HPDE6-E6E7 (cell line): ENCODE data around the gene CLCNKB.
"Not testable (repeated sequence)": the region's sequence is repeated elsewhere in the genome, so short reads cannot be mapped to it uniquely, and the experiment has no call there.

Experiments
- DNase-seq: peaks from one replicate; pipeline ENCODE4 v3.0.0; 2011; ENCODE audit warnings: missing footprints; ENCODE audit errors: extremely low spot score

The CLCNKB gene

DNA sequence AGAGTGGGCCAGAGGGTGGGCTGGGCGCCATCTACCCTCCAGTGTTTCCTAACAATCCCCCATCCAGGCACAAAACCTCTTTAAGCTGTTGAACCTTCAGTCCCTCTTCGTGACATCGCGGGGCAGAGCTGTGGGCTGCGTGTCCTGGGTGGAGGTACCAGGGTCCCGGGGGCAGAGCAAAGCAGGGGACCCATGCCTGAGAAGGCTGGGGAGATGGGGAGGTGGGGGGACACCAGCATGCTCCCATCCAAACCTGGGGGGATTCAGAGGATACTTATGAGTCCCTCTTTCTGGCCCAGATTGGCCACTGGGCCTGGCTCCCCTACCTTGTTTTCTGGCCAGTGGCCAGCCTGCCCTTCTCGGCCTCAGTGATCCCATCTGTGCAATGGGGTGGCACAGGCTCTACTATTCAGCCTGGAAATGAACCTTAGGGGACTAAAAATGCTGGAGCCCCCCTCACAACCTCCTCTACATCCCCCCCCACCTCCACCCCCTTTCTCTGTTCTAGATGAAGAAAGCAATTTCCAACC lies 10.4 kb upstream of the CLCNKB start:
- DNase-seq, result not testable (repeated sequence)

DNA sequence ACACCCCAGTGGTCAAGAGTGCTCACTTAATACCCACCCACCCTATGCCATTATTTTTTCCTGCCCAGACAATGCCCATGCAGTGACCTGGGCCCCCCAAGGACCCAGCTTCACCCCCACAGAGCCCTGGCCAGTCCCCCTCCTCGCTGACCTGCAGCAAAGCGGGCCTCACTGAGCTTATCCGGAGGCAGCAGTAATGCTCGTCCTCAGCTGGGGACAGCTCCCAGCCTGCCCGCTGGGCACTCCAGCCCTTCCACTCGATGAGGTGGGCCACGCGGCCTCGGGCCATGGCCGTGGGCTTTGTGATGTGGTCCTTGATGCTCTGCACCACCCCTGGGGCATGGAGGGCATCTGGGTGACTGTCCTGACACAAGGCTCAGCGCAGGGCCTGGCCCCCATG lies 7.1 kb upstream of the CLCNKB start:
- DNase-seq, result not testable (repeated sequence)

DNA sequence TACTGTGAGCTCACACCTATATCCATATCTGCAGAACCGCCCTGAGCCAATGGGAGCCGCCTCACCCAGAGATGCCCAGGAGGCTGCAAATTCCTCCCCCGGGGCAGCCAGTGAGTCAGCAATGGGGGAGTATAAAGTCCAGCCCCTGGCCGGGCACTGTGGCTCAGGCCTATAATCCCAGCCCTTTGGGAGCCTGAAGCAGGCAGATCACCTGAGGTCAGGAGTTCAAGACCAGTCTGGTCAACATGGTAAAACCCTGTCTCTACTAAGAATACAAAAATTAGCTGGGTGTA lies 5.0 kb upstream of the CLCNKB start:
- DNase-seq, result peak; percentile 46

DNA sequence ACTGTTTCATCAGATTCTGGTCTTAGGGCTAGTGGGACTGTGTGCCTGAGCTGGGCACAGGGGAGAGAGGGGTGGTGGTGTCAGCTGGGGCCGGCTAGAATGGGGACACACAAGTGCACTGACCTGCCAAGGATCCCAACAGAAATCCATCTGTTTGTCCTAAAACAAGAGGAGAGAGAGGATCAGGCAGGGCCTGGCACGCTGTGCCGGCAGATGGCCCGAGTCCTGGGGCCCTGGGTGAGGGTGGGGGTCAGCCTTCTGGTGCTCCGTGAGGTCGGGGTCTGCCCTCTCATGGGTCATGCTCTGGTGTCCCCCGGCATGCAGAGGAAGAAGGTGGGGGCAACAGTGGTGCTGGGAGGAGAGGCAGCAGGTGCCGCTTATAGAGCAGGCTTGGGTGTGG lies 3.7 kb upstream of the CLCNKB start:
- not testable (repeated sequence) for DNase-seq

DNA sequence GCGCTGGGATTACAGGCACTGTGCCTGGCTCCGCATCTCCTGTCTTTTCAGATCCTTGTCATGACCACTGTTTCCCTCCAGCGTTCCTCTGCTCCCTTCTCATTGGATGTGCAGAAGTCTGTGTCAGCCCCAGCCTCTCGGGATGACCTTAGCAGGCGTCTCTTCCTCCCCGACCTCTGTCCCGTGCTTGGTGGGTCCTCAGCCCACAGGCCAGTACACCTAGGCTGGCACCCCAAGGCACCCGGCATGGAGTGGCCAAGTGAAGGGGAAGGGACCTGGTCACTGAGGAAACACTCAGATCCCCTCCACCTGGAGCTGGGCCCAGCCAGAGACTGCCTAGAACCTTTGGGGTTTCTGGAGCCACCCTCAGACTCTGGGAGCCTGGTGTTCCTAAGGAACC lies 2.4 kb upstream of the CLCNKB start:
- DNase-seq, result no peak

DNA sequence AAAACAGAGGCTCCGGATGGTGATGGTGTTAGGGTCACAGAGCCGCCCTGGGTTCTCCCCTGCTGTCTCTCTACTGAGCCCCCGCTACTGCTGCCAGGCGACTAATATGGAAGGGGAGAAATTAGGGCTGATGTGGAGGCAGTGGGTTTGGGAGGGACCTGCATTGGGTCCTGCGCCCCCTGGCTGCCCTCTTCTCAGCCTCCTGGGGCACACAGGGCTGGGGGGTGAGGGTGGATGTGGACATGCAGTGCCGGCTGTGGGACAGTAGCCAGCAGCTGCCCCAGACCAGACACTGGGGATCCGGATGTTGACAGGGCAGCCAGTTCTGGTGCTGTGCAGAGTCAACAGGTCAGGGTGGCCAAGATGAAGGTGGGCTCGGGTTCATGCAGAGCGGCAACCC lies 1.5 kb upstream of the CLCNKB start:
- no peak for DNase-seq

DNA sequence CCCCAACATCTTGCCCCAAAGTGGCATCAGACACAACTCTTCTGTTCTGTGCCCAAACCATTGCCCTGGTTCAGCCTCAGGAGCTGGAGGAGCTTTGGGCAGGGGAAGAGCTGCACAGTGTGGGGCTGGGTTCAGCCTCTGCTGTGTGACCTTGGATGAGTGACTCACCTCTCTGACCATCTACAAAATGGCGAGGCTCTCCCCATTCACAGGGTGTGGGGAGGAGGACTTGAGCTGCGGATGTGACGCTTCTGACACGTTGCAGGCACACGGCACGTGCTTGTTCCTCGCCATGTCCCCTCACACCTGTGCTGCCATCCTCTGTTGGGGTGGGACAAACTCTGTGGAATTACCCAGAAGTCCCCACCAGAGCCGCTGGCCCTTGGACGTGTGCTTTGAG lies 928 bp upstream of the CLCNKB start:
- DNase-seq, result not testable (repeated sequence)

DNA sequence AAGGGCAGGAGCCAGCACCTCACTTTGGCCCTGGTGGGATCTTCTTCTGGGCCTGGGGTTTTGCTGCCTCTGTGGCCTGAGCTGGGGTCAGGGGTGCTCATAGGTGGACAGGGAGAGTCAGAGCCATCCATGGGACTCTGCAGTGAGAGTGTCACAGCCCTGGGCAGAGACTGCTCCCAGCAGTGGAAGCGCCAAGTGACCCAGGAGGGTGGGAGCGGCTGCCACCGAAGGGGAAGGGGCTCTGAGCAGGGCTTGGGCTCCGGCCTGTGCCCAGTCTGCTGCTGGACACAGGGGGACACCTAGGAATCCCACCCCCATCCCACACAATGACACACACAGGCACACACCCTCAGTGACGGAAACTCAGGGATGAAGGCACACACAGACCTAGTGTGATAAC lies 368 bp downstream of the CLCNKB start:
- DNase-seq, result no peak

DNA sequence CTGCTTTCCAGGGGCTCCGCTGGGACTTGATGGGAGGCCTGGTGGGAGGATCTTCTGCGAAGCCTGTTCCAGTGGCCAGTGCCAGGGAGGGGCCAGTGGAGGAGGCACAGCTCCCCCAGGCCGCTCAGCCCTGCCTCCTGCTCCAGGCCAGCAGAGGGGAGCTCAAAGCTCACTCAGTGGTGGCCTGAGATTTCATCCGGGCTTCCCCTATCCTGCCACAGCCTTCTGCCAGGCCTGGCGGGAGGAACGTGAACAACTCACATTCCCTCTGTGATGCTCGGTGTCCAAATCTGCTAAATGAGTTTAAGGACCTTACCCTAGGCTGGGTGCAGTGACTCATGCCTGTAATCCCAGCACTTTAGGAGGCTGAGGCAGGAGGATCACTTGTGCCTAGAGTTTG lies 3.3 kb downstream of the CLCNKB start:
- DNase-seq, result no peak

DNA sequence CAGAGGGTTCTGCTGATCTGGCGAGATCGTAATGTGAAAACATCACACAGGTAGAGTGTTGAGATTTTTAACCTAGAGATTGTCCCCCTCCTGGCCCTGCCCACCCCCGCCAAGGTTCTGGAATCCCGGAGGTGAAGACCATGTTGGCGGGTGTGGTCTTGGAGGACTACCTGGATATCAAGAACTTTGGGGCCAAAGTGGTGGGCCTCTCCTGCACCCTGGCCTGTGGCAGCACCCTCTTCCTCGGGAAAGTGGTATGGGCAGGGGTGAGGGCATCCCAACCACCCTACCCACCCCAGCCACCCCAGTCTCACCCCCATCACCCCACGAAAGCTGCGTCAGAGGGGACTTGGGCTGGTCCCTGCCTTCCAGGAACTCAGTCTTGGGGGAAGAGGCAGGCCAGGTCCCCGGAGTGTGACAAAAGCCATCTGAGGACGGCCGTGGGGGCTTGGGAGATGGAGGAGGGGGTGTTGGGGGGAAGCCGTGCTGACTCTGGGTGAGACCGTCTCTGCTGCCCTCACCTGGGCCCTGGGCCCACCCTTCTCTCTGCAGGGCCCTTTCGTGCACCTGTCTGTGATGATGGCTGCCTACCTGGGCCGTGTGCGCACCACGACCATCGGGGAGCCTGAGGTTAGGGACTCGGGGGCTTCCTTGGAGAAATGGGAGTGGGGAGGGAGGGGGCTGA lies 4.4 kb downstream of the CLCNKB start:
- no peak for DNase-seq

DNA sequence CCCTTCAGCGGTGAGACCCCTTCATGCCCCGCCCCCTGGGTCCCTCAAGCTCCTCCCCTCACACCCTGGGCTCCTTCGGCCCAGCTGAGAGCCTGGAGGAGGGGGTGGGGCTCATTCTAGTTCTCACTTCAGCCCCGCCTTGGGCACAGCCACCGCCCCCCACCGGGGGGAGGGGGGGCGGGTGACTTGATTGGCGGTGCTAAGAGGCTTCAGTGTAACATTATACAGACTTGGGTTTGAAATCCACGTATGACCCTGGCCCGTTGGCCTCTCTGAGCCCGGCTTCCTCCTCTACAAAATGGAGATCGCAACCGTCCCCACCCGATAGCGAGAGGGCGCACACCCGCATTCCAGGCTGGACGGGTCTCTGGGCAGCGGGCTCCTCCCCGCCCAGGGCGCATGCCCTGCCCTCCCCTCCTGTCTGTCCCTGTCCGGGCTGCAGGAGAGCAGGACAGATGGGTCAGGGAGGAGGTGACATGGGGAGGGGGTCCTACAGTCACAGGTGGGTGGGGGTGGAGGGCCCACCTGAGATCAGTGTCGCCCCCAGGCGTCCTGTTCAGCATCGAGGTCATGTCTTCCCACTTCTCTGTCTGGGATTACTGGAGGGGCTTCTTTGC lies 5.1 kb downstream of the CLCNKB start:
- DNase-seq, result no peak

DNA sequence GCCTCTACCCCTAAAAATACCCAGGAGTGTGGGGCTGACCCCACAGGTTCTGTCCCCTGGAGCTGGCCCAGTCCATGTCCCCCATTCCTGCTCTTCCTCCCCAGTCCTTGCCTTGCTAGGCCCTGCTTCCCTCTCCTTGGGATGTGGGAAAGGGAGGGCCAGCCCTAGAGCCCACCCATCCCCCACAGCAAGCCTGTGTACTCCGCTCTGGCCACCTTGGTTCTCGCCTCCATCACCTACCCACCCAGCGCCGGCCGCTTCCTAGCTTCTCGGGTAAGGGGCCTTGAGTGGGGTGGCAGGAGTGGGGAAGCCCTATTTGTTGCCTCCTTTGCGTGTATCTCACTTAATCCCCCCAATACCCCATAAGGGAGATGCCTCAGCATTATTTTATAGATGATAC lies 6.7 kb downstream of the CLCNKB start:
- DNase-seq, result no peak

DNA sequence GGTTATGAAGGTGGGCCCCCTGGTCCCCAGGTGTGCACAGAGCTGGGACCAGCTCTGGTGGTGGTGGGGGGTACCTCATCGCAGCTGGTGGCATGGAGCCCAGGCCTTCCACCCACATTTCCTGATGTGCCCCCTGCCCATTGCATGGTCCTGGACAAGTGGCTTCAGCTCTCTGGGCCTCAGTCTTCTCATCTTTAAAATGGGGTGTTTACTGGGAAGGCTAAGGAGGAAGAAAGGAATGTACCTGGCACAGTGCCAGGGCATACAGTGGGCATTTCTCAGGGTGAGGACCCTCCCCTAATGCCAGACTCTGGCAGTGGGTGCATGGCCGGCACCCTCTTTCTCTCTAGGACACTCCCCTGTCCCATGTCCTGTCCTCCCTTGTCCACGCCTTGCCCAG lies 7.5 kb downstream of the CLCNKB start:
- DNase-seq, result no peak

DNA sequence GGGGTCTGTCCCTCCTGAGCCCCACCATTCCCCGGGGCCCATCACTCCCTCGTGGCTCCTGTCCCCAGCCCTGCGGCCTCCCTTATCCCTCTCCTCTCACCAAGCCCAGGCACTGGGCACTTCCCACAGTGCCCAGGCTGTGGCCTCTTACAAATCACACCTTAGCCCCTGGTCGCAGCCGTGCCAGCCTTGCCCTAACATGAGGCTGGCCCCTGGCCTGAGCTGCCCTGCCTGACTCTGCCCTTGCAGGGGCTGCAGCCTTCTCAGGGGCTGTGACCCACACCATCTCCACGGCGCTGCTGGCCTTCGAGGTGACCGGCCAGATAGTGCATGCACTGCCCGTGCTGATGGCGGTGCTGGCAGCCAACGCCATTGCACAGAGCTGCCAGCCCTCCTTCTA lies 8.4 kb downstream of the CLCNKB start:
- not testable (repeated sequence) for DNase-seq

DNA sequence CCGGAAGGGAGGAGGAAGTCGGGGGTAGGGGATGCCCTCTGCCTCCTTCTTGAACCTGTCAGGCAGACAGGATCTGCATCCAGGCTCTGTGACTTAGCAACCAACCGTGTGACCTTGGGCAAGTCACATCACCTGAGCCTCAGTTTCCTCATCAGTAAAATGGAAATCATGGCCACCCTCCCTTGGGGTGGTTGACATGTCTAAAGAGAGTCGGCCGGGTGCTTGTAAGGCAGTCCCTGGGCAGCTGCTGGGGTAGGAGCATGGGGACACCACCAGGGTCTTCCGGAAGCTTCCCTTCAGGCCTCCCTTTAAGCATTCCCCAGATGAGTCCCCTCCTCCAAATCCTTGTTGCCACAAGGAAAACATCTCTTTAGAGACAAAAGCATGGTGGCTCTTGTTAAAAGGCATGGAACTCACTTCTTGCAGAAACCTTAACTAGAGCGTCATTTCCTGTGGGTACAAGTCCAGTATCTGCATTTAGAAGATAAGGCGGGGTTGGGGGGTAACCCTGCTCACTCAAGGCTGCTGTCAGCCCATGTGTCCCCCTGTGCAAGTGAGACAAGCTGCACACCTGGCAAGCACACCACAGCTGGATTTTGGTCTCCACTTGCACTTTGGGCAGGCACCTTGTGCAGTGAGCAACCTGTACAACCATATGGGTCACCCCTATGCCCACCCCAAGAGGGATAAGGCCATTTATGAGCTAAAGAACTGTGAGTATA lies 10.4 kb downstream of the CLCNKB start:
- no peak for DNase-seq

DNA sequence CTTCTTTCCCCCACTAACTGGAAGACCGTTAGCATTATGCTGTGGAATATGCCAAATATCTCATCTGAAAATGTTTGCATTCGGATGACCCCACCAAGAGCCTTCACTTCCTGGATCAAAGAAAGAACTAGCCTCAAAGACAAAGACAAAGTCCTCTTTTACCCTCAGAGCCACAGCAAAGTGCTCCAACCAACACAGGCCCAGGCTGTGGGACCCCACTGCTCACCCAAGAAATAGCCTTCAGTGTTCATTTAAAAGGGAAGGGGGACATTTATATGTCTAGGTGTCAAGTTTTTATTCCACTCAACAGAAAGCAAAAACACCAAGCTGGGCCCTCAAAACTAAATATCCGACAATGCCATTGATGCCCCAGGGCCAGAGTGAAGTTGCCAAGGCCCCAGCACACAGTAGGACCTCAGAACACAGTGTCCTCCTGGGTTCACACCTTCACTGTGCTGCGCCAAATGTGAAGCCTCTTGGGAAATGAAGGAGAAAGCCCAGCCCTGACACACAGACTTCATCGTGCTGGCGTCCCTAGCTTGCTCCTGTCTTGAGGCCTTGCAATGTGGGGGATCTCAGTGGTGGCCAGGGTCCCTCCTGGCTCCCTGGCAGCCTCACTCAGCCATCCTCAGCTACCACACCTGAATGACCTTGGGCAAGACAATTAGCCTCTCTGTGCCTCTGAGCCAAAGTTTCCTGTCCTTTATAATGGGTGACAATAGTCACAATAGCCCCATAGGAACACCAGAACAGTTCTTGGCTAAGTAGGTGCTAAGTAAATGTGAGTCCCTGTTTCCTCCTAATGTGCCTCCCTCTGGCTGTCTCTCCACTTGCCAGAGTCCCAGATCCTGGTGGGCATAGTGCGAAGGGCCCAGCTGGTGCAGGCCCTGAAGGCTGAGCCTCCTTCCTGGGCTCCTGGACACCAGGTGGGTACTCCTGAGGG lies 11.3 kb downstream of the CLCNKB start:
- DNase-seq, result no peak

DNA sequence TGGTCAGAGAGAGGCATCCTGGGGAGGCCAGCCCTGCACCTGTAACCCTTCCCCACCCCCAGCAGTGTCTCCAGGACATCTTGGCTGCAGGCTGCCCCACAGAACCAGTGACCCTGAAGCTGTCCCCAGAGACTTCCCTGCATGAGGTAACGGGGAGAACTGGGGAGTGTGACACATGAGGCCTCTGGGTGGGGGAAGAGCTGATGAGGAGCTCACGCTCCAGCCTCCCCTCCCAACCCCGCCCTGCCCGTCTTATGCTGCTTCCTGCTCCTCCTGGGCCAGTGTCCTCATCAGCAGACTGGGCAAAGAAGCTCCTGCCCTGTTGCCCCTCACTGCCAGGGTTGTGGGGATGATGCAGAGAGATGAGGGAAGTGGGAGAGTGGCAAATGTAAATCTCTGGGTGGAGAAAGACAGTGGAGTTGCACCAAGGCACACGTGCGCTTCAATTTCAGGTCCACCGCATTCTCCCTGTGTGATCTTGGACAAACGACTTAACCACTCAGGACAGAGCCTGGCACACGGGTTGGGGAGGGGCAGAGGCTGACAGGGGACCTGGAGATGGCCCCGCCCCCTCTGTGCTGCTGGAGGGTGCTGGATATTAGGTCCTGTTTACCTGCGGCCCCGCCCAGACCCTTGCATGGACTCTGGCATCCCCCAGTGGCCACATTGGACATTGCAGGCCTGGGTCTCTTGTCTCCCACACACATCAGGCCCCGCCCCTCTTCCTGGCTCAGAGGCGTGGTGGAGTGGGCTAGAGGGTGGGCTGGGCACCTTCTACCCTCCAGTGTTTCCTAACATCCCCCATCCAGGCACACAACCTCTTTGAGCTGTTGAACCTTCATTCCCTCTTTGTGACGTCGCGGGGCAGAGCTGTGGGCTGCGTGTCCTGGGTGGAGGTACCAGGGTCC lies 12.3 kb downstream of the CLCNKB start:
- peak; percentile 88 for DNase-seq

DNA sequence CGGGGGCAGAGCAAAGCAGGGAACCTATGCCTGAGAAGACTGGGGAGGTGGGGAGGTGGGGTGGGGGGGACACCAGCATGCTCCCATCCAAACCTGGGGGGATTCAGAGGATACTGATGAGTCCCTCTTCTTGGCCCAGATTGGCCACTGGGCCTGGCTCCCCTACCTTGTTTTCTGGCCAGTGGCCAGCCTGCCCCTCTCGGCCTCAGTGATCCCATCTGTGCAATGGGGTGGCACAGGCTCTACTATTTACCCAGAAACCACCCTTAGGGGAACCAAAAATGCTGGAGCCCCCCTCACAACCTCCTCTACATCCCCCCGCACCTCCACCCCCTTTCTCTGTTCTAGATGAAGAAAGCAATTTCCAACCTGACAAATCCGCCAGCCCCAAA lies 12.9 kb downstream of the CLCNKB start:
- DNase-seq, result not testable (repeated sequence)

DNA sequence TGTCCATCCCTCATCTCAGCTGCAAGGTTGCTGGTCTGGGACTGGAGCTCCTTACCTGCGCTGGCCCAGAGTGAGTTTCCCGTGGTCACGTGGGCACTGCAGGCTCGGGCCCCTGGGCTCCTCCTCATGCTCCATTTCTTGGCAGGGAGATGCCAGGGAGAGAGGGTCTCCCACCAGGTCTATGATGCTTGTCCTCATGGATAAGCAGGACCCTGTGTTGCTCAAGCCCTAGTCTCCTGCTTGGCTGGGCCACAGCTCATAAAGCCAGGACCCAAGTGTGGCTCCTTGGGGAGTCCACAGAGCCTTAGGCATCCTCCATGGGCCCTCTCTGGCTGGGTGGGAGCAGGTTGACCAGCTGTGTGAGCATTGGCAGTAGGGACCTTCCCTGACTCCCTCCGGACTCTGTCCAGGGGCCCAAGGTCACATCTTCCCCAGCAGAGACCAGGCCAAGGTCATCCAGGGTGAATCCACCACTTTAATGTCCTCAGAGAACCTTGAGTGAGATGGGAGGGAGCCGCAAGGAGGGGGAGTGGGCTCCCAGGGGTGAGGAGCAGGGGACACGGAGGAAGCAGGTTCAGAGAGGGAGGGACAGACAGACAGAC lies 13.8 kb downstream of the CLCNKB start:
- DNase-seq, result not testable (repeated sequence)

DNA sequence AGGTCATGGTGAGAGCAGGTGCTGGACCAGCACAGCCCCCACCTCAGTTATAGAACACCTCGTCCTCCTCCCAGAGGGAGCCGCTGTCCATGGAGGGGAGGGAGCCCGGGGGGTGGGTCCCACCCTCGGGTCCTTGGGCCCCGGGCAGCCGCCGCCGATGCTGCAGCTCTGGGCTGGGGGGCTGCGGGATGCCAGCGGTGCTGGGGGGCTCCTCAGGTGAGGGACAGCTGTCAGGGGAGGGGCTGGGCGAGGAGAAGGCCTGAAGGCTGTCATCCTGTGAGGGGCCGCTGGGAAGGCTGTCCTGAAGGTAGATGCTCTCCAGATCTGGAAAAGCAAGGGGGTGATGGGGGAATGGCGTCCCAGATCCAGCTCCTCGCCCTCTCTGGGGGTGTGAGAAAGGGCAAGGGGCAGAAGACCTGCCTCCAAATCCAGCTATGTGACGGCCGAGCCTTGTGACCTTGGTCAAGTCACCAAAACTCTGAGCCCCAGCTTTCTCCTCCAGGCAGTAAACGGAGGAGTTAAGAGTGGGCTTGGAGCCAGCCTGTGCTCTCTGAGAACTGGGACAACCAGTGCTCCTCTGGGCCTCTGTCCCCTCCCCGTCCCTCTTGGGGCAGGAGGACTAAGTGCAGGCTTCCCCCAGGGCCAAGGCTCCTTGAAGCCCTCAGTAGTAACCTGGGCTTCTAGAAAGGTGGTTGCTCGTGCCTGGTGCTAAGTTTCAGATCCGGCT lies 15.0 kb downstream of the CLCNKB start:
- not testable (repeated sequence) for DNase-seq
